Left lung (tissue), 10 donors: ENCODE measurements around the gene PIK3C3. TPM values are rescaled to one million over a fixed set of nuclear protein-coding genes. Genes with fewer than 3 reads are reported as not detected.

Source experiments
- ATAC-seq: fragments of 200-7000 bp; cut with Tn5 transposase; one replicate; pipeline ENCODE4 v1.9.1; 2020; ENCODE audit warnings: moderate library complexity
- DNase-seq, 4 donors: peaks; one replicate each; pipeline ENCODE4 v3.0.0-alpha.2; 2013 to 2020
- H3K27ac ChIP-seq, 2 donors: fragments of 200-600 bp; sonication (generic) in 1 of 2; one replicate each; pipeline versions ENCODE4 v1.5.0 to v1.8.0; 2020 to 2021
- H3K27me3 ChIP-seq, 2 donors: fragments of 200-600 bp; sonication (generic) in 1 of 2; one replicate each; pipeline versions ENCODE4 v1.5.0 to v1.8.0; 2020 to 2021
- H3K36me3 ChIP-seq, 2 donors: fragments of 200-600 bp; sonication (generic) in 1 of 2; one replicate each; pipeline versions ENCODE4 v1.5.0 to v1.8.0; 2020 to 2021
- H3K4me1 ChIP-seq, 2 donors: fragments of 200-600 bp; one replicate each; pipeline ENCODE4 v1.8.0; 2021
- H3K4me3 ChIP-seq, 2 donors: fragments of 200-600 bp; sonication (generic) in 1 of 2; one replicate each; pipeline versions ENCODE4 v1.5.0 to v1.8.0; 2020 to 2021; ENCODE audit warnings: mild to moderate bottlenecking in 1 of 2
- H3K9me3 ChIP-seq, 2 donors: fragments of 200-600 bp; sonication (generic) in 1 of 2; one replicate each; pipeline versions ENCODE4 v1.5.0 to v1.8.0; 2020 to 2021
- intact Hi-C, 2 donors: fragments of 100-400 bp; cut with DNase I; formaldehyde crosslinking; loops; one replicate each; pipeline versions ENCODE4 v1.11.2 to v1.14.2; 2022
- polyA plus RNA-seq, 6 donors: library from polyadenylated mRNA; unstranded; fragments of 120-200 nt; gene quantifications; one replicate each; pipeline ENCODE4 v1.2.1, GENCODE V29; 2013; ENCODE audit not compliant: insufficient read length in 6 of 6
- total RNA-seq, 2 donors: library from RNA; stranded (reverse); fragmentation: NEBNext Ultra II Directional; extraction: Animal tissue kit (Norgen Biotek cat#: 25700); gene quantifications; one replicate each; pipeline ENCODE4 v1.2.1, GENCODE V29; 2021
- TF ChIP-seq, protein P1 (sequence below), 2 donors: fragments of 200-600 bp; sonication (generic) in 1 of 2; IDR thresholded peaks; one replicate each; pipeline versions ENCODE4 v1.5.0 to v1.8.0; 2021; ENCODE audit warnings: antibody characterized with exemption in 2 of 2
- donor health status: DM: no; HTN: yes; CAD: no.
- donor health status: DM: no; HTN: no; CAD: no.

Gene PIK3C3
- total and polyA plus RNA-seq, 8 donors: 40.3 to 75.2 (median 55.2) TPM

DNA sequence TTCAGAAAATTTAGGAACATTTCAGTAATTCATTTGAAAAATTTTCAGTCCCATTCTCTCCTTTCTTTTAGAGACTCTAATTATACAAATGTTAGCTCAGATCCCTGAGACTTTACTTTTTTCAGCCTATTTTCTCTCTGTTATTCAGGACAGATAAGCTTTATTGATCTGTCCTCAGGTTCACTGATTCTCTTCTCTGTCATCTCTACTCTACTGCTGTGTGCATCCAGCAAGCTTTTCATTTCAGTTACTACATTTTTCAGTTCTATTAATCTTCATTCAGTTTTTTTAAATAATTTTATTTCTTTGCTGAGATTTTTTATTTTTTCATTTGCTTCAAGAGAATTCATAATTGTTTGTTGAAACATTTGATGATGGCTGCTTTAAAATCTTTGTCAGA lies 22.1 kb upstream of the PIK3C3 start:
- Histone ChIP-seq H3K36me3 (no peaks in the 10 kb centered on the region), H3K27ac (no peak overlapping the region), H3K4me1 (no peaks in the 10 kb centered on the region), H3K27me3 (no peaks in the 10 kb centered on the region), H3K4me3 (no peak overlapping the region), H3K9me3 (no peaks in the 10 kb centered on the region)
- DNase-seq (no peak), ATAC-seq (no peak)
- intact Hi-C loops: no loop called here
- TF ChIP-seq, protein P1, sequence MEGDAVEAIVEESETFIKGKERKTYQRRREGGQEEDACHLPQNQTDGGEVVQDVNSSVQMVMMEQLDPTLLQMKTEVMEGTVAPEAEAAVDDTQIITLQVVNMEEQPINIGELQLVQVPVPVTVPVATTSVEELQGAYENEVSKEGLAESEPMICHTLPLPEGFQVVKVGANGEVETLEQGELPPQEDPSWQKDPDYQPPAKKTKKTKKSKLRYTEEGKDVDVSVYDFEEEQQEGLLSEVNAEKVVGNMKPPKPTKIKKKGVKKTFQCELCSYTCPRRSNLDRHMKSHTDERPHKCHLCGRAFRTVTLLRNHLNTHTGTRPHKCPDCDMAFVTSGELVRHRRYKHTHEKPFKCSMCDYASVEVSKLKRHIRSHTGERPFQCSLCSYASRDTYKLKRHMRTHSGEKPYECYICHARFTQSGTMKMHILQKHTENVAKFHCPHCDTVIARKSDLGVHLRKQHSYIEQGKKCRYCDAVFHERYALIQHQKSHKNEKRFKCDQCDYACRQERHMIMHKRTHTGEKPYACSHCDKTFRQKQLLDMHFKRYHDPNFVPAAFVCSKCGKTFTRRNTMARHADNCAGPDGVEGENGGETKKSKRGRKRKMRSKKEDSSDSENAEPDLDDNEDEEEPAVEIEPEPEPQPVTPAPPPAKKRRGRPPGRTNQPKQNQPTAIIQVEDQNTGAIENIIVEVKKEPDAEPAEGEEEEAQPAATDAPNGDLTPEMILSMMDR (IDR thresholded peaks at IDR 0.05): no peak

GRCh38 chr18:41933778-41934177 lies 21.3 kb upstream of the PIK3C3 start:
- Histone ChIP-seq H3K4me3 (no peak overlapping the region), H3K9me3 (no peaks in the 10 kb centered on the region), H3K27ac (no peak overlapping the region), H3K27me3 (no peaks in the 10 kb centered on the region), H3K4me1 (no peaks in the 10 kb centered on the region), H3K36me3 (no peaks in the 10 kb centered on the region)
- TF ChIP-seq, protein P1 (IDR thresholded peaks at IDR 0.05): no peak
- intact Hi-C loops: no loop called here
- ATAC-seq (no peak), DNase-seq (no peak)

DNA sequence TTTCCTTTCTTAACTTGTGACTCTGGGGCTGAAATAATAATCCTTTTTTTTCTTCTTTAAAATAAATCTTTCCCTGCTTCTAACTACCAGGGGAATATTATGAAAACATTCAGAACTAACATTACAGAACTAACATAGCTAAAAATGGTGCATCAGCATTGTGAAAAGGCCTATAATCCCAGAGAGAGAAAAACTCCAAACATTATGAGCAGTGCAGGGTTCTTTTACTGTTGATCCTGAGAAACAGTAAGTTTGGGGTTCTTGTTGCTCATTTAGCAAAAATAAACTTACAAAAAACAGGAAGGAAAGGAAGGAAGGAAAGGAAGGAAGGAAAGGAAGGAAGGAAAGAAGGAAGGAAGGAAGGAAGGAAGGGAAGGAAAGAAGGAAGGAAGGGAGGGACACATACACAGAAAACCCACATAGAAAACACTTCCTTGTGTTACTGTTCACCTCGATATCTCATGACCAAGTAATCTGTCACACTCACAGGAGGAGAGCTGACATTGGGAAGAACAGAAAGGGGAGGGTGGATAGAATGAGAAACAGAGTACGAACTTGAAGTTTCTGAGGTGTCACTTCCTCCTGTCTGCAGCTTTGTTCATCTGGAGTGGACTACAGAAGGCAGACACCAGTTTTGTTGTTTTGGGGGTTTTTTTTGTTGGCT lies 18.4 kb upstream of the PIK3C3 start:
- no peak overlapping the region for H3K4me3 ChIP-seq
- no peak for ATAC-seq
- intact Hi-C loops: no loop called here
- H3K27me3 ChIP-seq: no peaks in the 10 kb centered on the region
- H3K36me3 ChIP-seq: no peaks in the 10 kb centered on the region
- H3K27ac ChIP-seq: no peak overlapping the region
- TF ChIP-seq, protein P1 (IDR thresholded peaks at IDR 0.05): no peak
- H3K4me1 ChIP-seq: no peaks in the 10 kb centered on the region
- no peaks in the 10 kb centered on the region for H3K9me3 ChIP-seq
- DNase-seq: no peak

- H3K4me3 ChIP-seq: no peak overlapping the region
- TF ChIP-seq, protein P1 (IDR thresholded peaks at IDR 0.05): no peak
- no peaks in the 10 kb centered on the region for H3K36me3 ChIP-seq
- no peak overlapping the region for H3K27ac ChIP-seq
- DNase-seq: no peak
- no peaks in the 10 kb centered on the region for H3K27me3 ChIP-seq
- intact Hi-C loops: no loop called here
- no peaks in the 10 kb centered on the region for H3K9me3 ChIP-seq
- H3K4me1 ChIP-seq: no peaks in the 10 kb centered on the region
- ATAC-seq: no peak
These were observed 16.6 kb upstream of the PIK3C3 start for GRCh38 chr18:41938445-41938844.

- Histone ChIP-seq H3K27ac (no peak overlapping the region), H3K27me3 (peaks cover 0 to 2% of the 10 kb centered on the region in 2 donors), H3K36me3 (no peaks in the 10 kb centered on the region), H3K4me3 (no peak overlapping the region), H3K9me3 (no peaks in the 10 kb centered on the region), H3K4me1 (no peaks in the 10 kb centered on the region)
- TF ChIP-seq, protein P1 (IDR thresholded peaks at IDR 0.05): no peak
- intact Hi-C loops: no loop called here
- no peak for DNase-seq
- no peak for ATAC-seq
These were observed 15.7 kb upstream of the PIK3C3 start for GRCh38 chr18:41939326-41939725.
